ENCODE data around the gene FUBP3.

GRCh38 chr9:130635721-130636647 lies 56.6 kb downstream of the FUBP3 start:
- TF ChIP-seq BCL3 (IDR thresholded peaks at IDR 0.05) (no peak), CTCF (IDR thresholded peaks at IDR 0.05) (no peak), RCOR1 (IDR thresholded peaks at IDR 0.05; ENCODE audit: low read depth, low read length) (no peak)

All from A549 (cell line).